Esophagus squamous epithelium (tissue), 5 donors: ENCODE results near the gene PPM1M. TPM values are rescaled to one million over a fixed set of nuclear protein-coding genes. Genes with fewer than 3 reads are reported as not detected.

Experiments
- DNase-seq: peaks from one replicate; lab custom pipeline; 2025; lab: John Stamatoyannopoulos, UW
- H3K27ac ChIP-seq, 4 donors: fragments of 200-600 bp; sonication (generic); one replicate each; pipeline ENCODE4 v1.5.1; 2016 to 2019; ENCODE audit warnings: mild to moderate bottlenecking in 1 of 4
- H3K27me3 ChIP-seq, 4 donors: fragments of 200-600 bp; sonication (generic); 1 replicate in 3 of 4; 2 replicates in 1 of 4; pipeline versions ENCODE4 v1.5.1 to v1.6.0; 2017 to 2021; ENCODE audit warnings: antibody characterized with exemption in 1 of 4
- H3K36me3 ChIP-seq, 3 donors: fragments of 200-600 bp; sonication (generic); one replicate each; pipeline ENCODE4 v1.5.1; 2016 to 2019
- H3K4me1 ChIP-seq, 3 donors: fragments of 200-600 bp; sonication (generic); one replicate each; pipeline ENCODE4 v1.5.1; 2017 to 2019
- H3K4me3 ChIP-seq, 4 donors: fragments of 200-600 bp; sonication (generic); 1 replicate in 3 of 4; 2 replicates in 1 of 4; pipeline ENCODE4 v1.5.1; 2016 to 2019; ENCODE audit warnings: mild to moderate bottlenecking in 2 of 4, moderate library complexity in 1 of 4
- H3K9me3 ChIP-seq, 3 donors: fragments of 200-600 bp; sonication (generic); one replicate each; pipeline ENCODE4 v1.5.1; 2016 to 2019
- POLR2A ChIP-seq, 4 donors: fragments of 450-650 bp; IDR thresholded peaks; one replicate each; pipeline ENCODE4 v1.6.1; 2017; ENCODE audit warnings: antibody characterized with exemption in 4 of 4, mild to moderate bottlenecking in 4 of 4, moderate library complexity in 3 of 4
- WGBS, 2 donors: methylation state at CpG; one replicate each; pipeline ENCODE4 v1.1.5; 2018; 5-methylcytosine and 5-hydroxymethylcytosine counted together
- intact Hi-C: fragments of 100-400 bp; cut with DNase I; formaldehyde crosslinking; loops from one replicate; pipeline ENCODE4 v1.15.0; 2022
- total RNA-seq, 4 donors: library from RNA; depleted of rRNA; stranded (reverse); fragments of >200 nt; gene quantifications; one replicate each; pipeline ENCODE4 v1.1.0, GENCODE V29; 2016
- TF ChIP-seq, protein P1 (sequence below), 6 experiments: fragments of 450-650 bp in 4 of 6; fragments of 200-600 bp in 2 of 6; sonication (generic) in 2 of 6; IDR thresholded peaks; one replicate each; pipeline ENCODE4 v1.5.1; 2016 to 2019; ENCODE audit warnings: antibody characterized with exemption in 6 of 6, mild to moderate bottlenecking in 4 of 6, moderate library complexity in 4 of 6
- donor health status: DM: yes; HTN: yes; CAD: no.

PPM1M gene
- total RNA-seq, 4 donors from 2014 or later, result 3.2 to 25.6 (median 12.3) TPM

DNA sequence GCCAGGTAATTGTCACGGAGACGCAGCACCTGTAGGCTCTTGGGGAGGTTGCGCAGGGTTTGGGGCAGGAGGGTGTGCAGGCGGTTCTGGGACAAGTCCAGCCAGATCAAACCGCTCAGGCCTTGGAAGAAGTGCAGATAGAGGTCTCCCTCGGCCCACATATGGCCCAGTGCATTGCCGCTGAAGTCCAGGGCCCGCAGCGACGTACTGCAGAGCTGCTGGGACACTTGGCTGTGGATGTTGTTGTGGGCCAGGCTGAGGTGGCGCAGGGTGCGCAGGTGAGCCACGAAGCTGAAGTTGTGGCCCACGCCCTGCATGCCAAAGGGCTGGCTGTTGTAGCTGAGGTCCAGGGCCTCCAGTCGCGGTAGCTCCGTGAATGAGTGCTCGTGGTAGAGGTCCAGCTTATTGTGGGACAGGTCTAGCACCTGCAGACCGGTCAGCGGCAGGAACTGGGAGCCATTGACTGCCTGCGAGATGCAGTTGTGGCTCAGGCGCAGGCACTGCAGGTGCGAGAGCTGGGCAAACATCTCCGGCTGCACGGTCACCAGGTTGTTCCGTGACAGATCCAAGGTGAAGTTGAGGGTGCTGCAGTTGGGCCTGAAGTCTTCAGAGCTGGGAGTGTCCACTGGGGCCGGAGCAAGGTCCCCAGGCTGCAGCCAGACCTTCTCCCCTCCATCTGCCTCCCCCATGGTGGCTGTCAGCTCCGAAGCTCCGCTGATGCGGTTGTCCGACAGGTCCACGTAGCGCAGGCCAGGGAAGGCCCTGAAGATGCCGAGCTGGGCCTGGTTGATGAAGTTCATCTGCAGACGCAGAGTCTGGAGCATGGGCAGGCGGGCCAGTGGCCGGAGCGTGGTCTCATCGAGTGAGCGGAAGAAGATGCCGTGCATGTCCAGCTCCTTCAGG, 23.0 kb upstream of the PPM1M start:
- WGBS, 2 donors, result 84 to 98% methylated on average over 8 to 26 of the region's 41 CpGs
- Histone ChIP-seq H3K9me3 (no peaks in the 10 kb centered on the region), H3K4me1 (peaks cover 16 to 46% (median 26%) of the 10 kb centered on the region in 3 donors), H3K36me3 (peaks cover 0 to 5% (median 0%) of the 10 kb centered on the region in 3 donors), H3K4me3 (no peak overlapping the region), H3K27ac (no peak overlapping the region), H3K27me3 (no peaks in the 10 kb centered on the region)
- no peak for DNase-seq
- TF ChIP-seq, protein P1, sequence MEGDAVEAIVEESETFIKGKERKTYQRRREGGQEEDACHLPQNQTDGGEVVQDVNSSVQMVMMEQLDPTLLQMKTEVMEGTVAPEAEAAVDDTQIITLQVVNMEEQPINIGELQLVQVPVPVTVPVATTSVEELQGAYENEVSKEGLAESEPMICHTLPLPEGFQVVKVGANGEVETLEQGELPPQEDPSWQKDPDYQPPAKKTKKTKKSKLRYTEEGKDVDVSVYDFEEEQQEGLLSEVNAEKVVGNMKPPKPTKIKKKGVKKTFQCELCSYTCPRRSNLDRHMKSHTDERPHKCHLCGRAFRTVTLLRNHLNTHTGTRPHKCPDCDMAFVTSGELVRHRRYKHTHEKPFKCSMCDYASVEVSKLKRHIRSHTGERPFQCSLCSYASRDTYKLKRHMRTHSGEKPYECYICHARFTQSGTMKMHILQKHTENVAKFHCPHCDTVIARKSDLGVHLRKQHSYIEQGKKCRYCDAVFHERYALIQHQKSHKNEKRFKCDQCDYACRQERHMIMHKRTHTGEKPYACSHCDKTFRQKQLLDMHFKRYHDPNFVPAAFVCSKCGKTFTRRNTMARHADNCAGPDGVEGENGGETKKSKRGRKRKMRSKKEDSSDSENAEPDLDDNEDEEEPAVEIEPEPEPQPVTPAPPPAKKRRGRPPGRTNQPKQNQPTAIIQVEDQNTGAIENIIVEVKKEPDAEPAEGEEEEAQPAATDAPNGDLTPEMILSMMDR (IDR thresholded peaks at IDR 0.05), result no peak
- no peak for TF ChIP-seq POLR2A (IDR thresholded peaks at IDR 0.05)
- intact Hi-C loops, result loop anchor here (5.0 kb wide), 1 partner anchor 120 kb away; no protein-coding TSS in a partner anchor

DNA sequence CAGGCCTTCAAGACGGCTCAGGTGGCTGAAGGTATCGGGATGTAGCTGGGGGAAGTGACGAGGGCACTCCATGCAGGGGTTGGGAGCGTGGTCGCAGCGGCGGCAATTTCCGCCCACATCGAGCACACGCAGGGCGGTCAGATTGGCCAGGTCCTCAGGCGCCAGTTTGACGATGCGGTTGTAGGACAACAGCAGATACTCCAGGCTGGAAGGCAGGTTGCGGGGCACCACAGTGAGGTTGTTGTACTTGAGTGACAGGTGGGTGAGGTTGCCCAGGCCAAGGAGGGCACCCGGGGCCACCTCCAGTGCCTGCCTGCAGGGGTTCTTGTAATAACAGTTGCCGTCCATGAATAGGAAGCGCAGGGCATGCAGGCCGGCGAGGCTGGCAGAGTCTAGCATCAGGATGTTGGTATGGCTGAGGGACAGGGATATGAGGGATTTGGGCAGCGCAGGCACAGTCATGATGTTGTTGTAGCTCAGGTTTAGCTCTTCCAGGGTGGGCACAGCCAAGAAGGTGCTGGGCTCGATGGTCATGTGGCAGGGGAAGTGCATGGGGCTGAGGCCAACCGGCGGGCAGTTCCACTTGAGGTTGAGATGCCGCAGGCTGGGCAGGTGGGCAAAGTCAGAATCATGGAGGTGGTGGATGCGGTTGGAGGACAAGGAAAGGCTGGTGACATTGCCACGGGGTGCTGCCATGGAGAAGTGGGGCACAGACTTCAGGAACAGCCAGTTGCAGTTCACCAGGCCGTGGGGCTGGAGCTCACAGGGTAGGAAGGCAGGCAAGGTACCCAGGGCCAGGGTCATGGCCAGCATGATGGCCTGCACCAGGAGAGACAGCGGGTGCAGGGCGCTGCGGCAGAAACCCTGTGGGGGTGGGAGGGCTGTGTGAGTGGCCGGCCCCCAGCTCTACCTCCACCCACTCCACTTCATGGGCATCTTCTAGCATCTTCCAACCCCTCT, 21.8 kb upstream of the PPM1M start:
- no peak for DNase-seq
- H3K9me3 ChIP-seq, result no peaks in the 10 kb centered on the region
- 90 to 91% methylated on average over 13 to 28 of the region's 32 CpGs for WGBS, 2 donors
- H3K4me1 ChIP-seq, result peaks cover 13 to 34% (median 15%) of the 10 kb centered on the region in 3 donors
- peaks cover 2 to 16% (median 6%) of the 10 kb centered on the region in 3 donors for H3K36me3 ChIP-seq
- H3K27me3 ChIP-seq, result no peaks in the 10 kb centered on the region
- no peak overlapping the region for H3K27ac ChIP-seq
- intact Hi-C loops, result loop anchor here (5.0 kb wide), 1 partner anchor 119 kb away; no protein-coding TSS in a partner anchor
- H3K4me3 ChIP-seq, result no peak overlapping the region
- TF ChIP-seq, protein P1 (IDR thresholded peaks at IDR 0.05), result no peak

DNA sequence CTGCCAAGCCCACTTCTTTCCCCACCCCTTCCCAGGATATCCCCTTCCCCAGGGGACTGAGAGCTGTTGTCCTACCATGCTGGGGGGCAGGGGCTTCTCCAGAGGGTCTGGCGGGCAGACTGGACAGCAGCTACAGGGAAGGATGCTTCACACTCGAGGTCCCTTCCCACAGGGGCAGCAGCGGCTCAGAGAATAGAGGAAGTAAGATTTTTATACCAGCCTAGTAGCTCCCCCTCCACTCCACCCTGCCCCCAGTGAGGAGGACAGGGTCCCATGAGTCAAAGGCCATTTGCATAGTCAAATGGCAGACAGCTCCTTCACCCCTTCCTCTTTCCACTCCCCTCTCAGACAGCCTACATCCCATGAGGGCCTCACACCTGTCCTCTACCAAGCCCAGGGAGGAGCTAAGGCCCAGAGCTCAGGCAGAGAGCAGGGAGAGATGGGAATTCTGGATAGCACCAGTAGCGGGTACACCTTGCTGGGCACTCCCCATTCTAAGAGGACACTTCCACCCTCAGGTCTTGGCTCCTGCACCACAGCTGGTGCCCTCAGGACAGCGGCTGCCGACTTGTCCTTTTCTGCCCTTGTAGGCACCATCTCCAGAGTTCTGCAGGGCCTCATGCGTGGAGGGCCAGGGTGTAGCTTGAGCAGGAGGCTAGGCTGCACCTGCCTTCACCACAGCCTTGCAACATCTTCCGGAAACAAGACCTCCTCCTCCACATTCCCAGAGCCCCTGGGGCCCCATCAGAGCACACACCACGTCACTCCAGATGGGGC, 19.9 kb upstream of the PPM1M start, which contains the start of gene TLR9:
Gene TLR9 (minus strand): TSS at position 194 of the 777 bp plus-strand sequence. CDS start 116 bp downstream, at position 78.
- H3K36me3 ChIP-seq, result peaks cover 21 to 35% (median 26%) of the 10 kb centered on the region in 3 donors
- no peak within 1 kb of the TSS for H3K4me3 ChIP-seq
- DNase-seq, result no peak
- H3K27me3 ChIP-seq, result no peaks in the 10 kb centered on the region
- peak in 1 of 4 donors; percentile 51 for TF ChIP-seq POLR2A (IDR thresholded peaks at IDR 0.05)
- TF ChIP-seq, protein P1 (IDR thresholded peaks at IDR 0.05), result no peak
- H3K9me3 ChIP-seq, result no peaks in the 10 kb centered on the region
- H3K27ac ChIP-seq, result peak within 1 kb of the TSS in 1 of 4 donors; percentile 34
- H3K4me1 ChIP-seq, result peaks cover 5 to 15% (median 7%) of the 10 kb centered on the region in 3 donors
- intact Hi-C loops, result no loop called here
- 75 to 80% methylated on average over 1 to 6 of the region's 9 CpGs for WGBS, 2 donors

DNA sequence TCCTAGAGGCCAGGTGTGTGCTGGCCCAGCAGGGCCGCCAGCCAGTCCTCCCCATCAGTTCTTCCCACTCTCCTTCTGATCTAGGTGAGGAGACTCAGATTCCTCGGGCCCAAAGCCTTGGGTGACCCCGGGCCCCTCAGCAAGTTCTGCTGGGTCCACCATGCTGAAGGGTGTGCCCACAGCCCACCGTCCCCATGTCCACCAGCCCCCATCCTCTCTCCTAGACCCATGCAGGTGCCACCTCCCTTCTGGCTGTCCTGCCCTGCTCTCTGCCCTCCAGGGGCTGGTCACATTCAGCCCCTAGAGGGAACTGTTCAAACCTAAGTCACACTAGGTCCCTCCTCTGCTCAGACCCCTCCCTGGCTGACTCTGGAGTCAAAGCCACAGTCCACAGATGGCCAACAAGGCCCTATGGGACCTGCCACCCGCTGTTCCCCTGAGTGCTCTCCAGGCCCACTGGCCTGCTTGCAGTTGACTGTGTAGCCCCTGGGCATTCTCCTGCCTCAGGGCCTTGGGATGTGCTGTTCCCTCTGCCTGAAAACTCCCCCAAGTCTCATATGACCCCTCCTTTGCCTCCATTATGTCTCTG, 19.2 kb upstream of the PPM1M start:
- no peak for DNase-seq
- TF ChIP-seq POLR2A (IDR thresholded peaks at IDR 0.05), result no peak
- TF ChIP-seq, protein P1 (IDR thresholded peaks at IDR 0.05), result no peak
- 76 to 92% methylated on average over 2 to 5 of the region's 5 CpGs for WGBS, 2 donors
- H3K4me3 ChIP-seq, result no peak overlapping the region
- intact Hi-C loops, result no loop called here
- H3K27ac ChIP-seq, result peak overlapping the region in 1 of 4 donors; percentile 34
- H3K27me3 ChIP-seq, result no peaks in the 10 kb centered on the region
- peaks cover 0 to 9% (median 5%) of the 10 kb centered on the region in 3 donors for H3K4me1 ChIP-seq
- peaks cover 27 to 42% (median 32%) of the 10 kb centered on the region in 3 donors for H3K36me3 ChIP-seq
- no peaks in the 10 kb centered on the region for H3K9me3 ChIP-seq
